Smooth muscle cell (in vitro differentiated cells): Measurements from ENCODE around the gene COL1A2. TPM values are rescaled to one million over a fixed set of nuclear protein-coding genes. Genes with fewer than 3 reads are reported as not detected.

Source experiments
- DNase-seq: peaks from one replicate; lab custom pipeline; 2025; ENCODE audit not compliant: unreplicated experiment; lab: John Stamatoyannopoulos, UW
- H2AFZ ChIP-seq: fragments of 200-600 bp; sonication (generic); 2 replicates; pipeline ENCODE4 v1.6.0; 2016; ENCODE audit warnings: antibody characterized with exemption, low read depth, mild to moderate bottlenecking
- H3F3A ChIP-seq: fragments of 200-600 bp; sonication (generic); 2 replicates; pipeline ENCODE4 v1.6.0; 2017; ENCODE audit warnings: antibody characterized with exemption, low read depth
- H3K27ac ChIP-seq: fragments of 200-600 bp; sonication (generic); 2 replicates; pipeline ENCODE4 v1.5.1; 2016; ENCODE audit warnings: low read depth, mild to moderate bottlenecking
- H3K27me3 ChIP-seq: fragments of 200-600 bp; sonication (generic); 2 replicates; pipeline ENCODE4 v1.6.1; 2016; ENCODE audit warnings: low read depth, mild to moderate bottlenecking
- H3K36me3 ChIP-seq: fragments of 200-600 bp; sonication (generic); 2 replicates; pipeline ENCODE4 v1.5.1; 2016; ENCODE audit warnings: low read depth
- H3K4me1 ChIP-seq: fragments of 200-600 bp; sonication (generic); 2 replicates; pipeline ENCODE4 v1.5.1; 2016; ENCODE audit warnings: low read depth
- H3K4me2 ChIP-seq: fragments of 200-600 bp; sonication (generic); 2 replicates; pipeline ENCODE4 v1.6.0; 2016; ENCODE audit warnings: mild to moderate bottlenecking
- H3K4me3 ChIP-seq: fragments of 200-600 bp; sonication (generic); 2 replicates; pipeline ENCODE4 v1.5.1; 2016; ENCODE audit warnings: mild to moderate bottlenecking
- H3K79me2 ChIP-seq: fragments of 200-600 bp; sonication (generic); 2 replicates; pipeline ENCODE4 v1.6.0; 2016; ENCODE audit warnings: low read depth, mild to moderate bottlenecking
- H3K9ac ChIP-seq: fragments of 200-600 bp; sonication (generic); 2 replicates; pipeline ENCODE4 v1.6.0; 2016; ENCODE audit warnings: low read depth
- H3K9me3 ChIP-seq: fragments of 200-600 bp; sonication (generic); replicated peaks from 2 replicates; pipeline ENCODE4 v1.5.1; 2016; ENCODE audit warnings: low read depth
- H4K20me1 ChIP-seq: fragments of 200-600 bp; sonication (generic); 2 replicates; pipeline ENCODE4 v1.6.0; 2016; ENCODE audit warnings: low read depth
- WGBS: methylation state at CpG from one replicate; pipeline ENCODE4 v1.1.7; 2016; ENCODE audit warnings: low lambda C conversion rate; 5-methylcytosine and 5-hydroxymethylcytosine counted together
- polyA plus RNA-seq: library from polyadenylated mRNA; unstranded; fragments of >200 nt; fragmentation: Nextera tagmentation; extraction: Ambion mirVana; gene quantifications from 2 replicates; pipeline ENCODE4 v1.2.1, GENCODE V29; 2016
- total RNA-seq: library from RNA; depleted of rRNA; stranded (reverse); fragments of >200 nt; gene quantifications from 2 replicates; pipeline ENCODE4 v1.2.3, GENCODE V29; 2014
- TF ChIP-seq, protein P1 (sequence below): fragments of 200-600 bp; sonication (generic); IDR thresholded peaks from 2 replicates; pipeline ENCODE4 v1.5.1; 2017; ENCODE audit warnings: borderline replicate concordance, mild to moderate bottlenecking, antibody characterized with exemption; ENCODE audit not compliant: insufficient read depth, poor library complexity, severe bottlenecking

The COL1A2 gene
- total and polyA plus RNA-seq, 2 experiments from 2014 or later: 4,221 to 10,006 TPM

DNA sequence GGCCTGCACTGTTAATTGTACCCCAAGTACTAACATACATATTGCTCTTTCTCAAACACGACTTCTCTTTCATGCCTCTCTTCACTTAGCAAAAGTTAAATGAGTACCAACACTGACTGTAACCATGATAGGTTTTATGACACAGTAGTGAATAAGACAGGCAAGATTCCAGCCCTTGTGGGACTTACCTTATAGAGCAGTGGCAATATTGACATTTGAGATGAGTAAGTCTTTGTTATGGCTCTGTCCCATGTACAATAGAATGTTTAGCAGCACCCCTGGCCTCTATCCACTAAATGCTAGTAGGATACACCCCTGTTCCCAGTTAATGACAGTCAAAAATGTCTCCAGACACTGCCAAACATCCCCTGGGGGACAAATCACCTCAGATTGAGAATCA lies 11.9 kb upstream of the COL1A2 start:
- Histone ChIP-seq H3K9ac (no peak overlapping the region), H3K36me3 (no peaks in the 10 kb centered on the region), H3K79me2 (peaks cover 2% of the 10 kb centered on the region), H3K9me3 (no peaks in the 10 kb centered on the region), H3K27me3 (no peaks in the 10 kb centered on the region), H3K4me1 (no peaks in the 10 kb centered on the region), H3K4me2 (no peak overlapping the region), H3K27ac (peak overlapping the region; percentile 60), H4K20me1 (no peaks in the 10 kb centered on the region), H2AFZ (no peak overlapping the region), H3F3A (no peaks in the 10 kb centered on the region), H3K4me3 (no peak overlapping the region)
- 98% methylated on average over 1 of the region's 1 CpG for WGBS
- TF ChIP-seq, protein P1, sequence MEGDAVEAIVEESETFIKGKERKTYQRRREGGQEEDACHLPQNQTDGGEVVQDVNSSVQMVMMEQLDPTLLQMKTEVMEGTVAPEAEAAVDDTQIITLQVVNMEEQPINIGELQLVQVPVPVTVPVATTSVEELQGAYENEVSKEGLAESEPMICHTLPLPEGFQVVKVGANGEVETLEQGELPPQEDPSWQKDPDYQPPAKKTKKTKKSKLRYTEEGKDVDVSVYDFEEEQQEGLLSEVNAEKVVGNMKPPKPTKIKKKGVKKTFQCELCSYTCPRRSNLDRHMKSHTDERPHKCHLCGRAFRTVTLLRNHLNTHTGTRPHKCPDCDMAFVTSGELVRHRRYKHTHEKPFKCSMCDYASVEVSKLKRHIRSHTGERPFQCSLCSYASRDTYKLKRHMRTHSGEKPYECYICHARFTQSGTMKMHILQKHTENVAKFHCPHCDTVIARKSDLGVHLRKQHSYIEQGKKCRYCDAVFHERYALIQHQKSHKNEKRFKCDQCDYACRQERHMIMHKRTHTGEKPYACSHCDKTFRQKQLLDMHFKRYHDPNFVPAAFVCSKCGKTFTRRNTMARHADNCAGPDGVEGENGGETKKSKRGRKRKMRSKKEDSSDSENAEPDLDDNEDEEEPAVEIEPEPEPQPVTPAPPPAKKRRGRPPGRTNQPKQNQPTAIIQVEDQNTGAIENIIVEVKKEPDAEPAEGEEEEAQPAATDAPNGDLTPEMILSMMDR: no peak
- no peak for DNase-seq

DNA sequence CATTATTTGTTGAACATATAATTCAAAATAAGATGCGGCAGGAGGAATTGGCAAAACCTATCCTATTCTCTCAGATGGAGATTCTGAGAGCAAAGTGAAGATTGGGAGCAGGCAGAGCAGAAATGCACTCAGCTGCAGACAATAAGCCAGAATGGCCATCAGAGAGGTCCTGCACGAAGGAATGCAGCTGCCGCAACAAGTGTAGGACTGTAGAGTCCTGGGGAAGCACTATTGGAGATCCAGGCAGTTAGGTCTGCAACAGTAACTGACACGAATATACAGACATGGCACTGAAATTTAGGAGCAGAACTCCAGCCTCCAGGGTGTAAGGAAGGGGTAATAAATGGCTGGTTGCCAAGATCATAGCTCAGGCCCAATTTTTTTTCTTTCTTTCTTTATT lies 10.4 kb upstream of the COL1A2 start:
- 88% methylated on average over 4 of the region's 4 CpGs for WGBS
- H3K4me2 ChIP-seq: no peak overlapping the region
- no peak overlapping the region for H2AFZ ChIP-seq
- H3F3A ChIP-seq: peaks cover 5% of the 10 kb centered on the region
- no peak overlapping the region for H3K4me3 ChIP-seq
- H3K36me3 ChIP-seq: no peaks in the 10 kb centered on the region
- peaks cover 9% of the 10 kb centered on the region for H3K79me2 ChIP-seq
- no peak overlapping the region for H3K27ac ChIP-seq
- H3K4me1 ChIP-seq: no peaks in the 10 kb centered on the region
- TF ChIP-seq, protein P1: no peak
- H3K27me3 ChIP-seq: no peaks in the 10 kb centered on the region
- no peaks in the 10 kb centered on the region for H3K9me3 ChIP-seq
- H3K9ac ChIP-seq: no peak overlapping the region
- DNase-seq: no peak
- no peaks in the 10 kb centered on the region for H4K20me1 ChIP-seq

DNA sequence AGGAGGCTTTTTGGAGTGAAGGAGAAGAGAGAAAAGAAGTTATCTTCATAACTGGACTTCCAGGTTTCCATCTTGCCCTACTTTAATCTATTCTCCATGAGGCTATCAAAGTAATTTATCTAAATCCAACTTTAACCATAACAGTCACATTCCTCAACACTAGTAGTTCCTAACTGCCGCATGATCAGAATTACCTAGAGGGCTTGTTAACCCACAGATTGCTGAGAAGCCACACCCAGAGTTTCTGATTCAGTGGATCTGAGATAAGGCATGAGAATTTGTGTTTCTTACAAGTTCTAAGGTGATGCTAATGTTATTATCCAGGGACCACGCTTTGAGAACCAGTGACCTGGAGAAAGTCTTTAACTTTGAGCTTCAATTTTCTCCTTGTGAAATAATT lies 8.3 kb upstream of the COL1A2 start:
- H3K79me2 ChIP-seq: peaks cover 19% of the 10 kb centered on the region
- H3K36me3 ChIP-seq: no peaks in the 10 kb centered on the region
- H3K4me3 ChIP-seq: no peak overlapping the region
- no peak overlapping the region for H3K9ac ChIP-seq
- peaks cover 12% of the 10 kb centered on the region for H3F3A ChIP-seq
- TF ChIP-seq, protein P1: no peak
- 52% methylated on average over 2 of the region's 2 CpGs for WGBS
- H4K20me1 ChIP-seq: no peaks in the 10 kb centered on the region
- no peak overlapping the region for H3K27ac ChIP-seq
- no peak overlapping the region for H2AFZ ChIP-seq
- H3K4me2 ChIP-seq: no peak overlapping the region
- DNase-seq: no peak
- peaks cover 3% of the 10 kb centered on the region for H3K4me1 ChIP-seq
- H3K27me3 ChIP-seq: no peaks in the 10 kb centered on the region
- no peaks in the 10 kb centered on the region for H3K9me3 ChIP-seq

DNA sequence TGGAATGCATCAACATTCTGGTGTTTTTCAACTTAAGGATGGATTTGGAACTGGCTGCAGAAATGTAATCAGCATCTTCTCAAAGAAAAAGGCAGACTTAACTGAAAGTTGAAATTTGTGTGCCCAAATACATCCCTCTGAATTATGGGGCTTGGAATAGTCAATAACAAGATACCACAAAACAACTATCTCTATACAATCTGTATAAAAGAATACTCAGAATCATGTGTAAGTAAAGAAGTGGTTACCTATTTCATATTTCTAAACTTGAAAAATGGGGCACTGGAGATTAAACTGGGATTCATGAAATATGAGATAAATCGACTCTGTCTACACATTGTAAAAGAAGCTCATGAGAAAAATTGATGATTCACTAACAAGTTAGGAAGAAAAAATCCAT lies 6.2 kb upstream of the COL1A2 start:
- Histone ChIP-seq H3K4me2 (peak overlapping the region; percentile 29), H2AFZ (no peak overlapping the region), H4K20me1 (no peaks in the 10 kb centered on the region), H3K79me2 (peaks cover 19% of the 10 kb centered on the region), H3K36me3 (no peaks in the 10 kb centered on the region), H3K9ac (no peak overlapping the region), H3K9me3 (no peaks in the 10 kb centered on the region), H3K4me1 (peaks cover 22% of the 10 kb centered on the region), H3F3A (peaks cover 23% of the 10 kb centered on the region), H3K27ac (peak overlapping the region; percentile 39), H3K4me3 (no peak overlapping the region), H3K27me3 (no peaks in the 10 kb centered on the region)
- 48% methylated on average over 1 of the region's 1 CpG for WGBS
- no peak for DNase-seq
- TF ChIP-seq, protein P1: no peak
